GM12872 (cell line): ENCODE measurements around the gene FKRP.

Experiments
- CTCF ChIP-seq: IDR thresholded peaks from 3 replicates; pipeline ENCODE4 v1.5.1; 2011; ENCODE audit warnings: low read depth, mild to moderate bottlenecking, low read length, moderate library complexity; ENCODE audit not compliant: insufficient read depth

The FKRP gene

GRCh38 chr19:46710687-46711086, 35.2 kb upstream of the FKRP start:
- no peak for TF ChIP-seq CTCF

- TF ChIP-seq CTCF: no peak
Observed at GRCh38 chr19:46713781-46714443, 31.9 kb upstream of the FKRP start.

GRCh38 chr19:46714444-46715106, 31.3 kb upstream of the FKRP start:
- TF ChIP-seq CTCF: no peak

GRCh38 chr19:46715620-46715974, 30.3 kb upstream of the FKRP start:
- TF ChIP-seq CTCF: no peak

GRCh38 chr19:46715975-46716671, 29.7 kb upstream of the FKRP start:
- no peak for TF ChIP-seq CTCF

- no peak for TF ChIP-seq CTCF
Observed at GRCh38 chr19:46716672-46717033, 29.2 kb upstream of the FKRP start.

- TF ChIP-seq CTCF: no peak
Observed at GRCh38 chr19:46717034-46717715, 28.7 kb upstream of the FKRP start, which contains the start of gene PRKD2. TSS of gene PRKD2 (minus strand) at chr19:46717114. CDS start at chr19:46716370, 744 bp downstream.
